Activated naive CD8-positive, alpha-beta T cell treated with anti-CD3 and anti-CD28 coated beads, Interleukin-2, amount 50 U/mL, for 24 hours (primary cell): ENCODE results near the gene GSTM3.
"Not testable (repeated sequence)": the region's sequence is repeated elsewhere in the genome, so short reads cannot be mapped to it uniquely, and the experiment has no call there.

ENCODE experiments used
- ATAC-seq: fragments of 150-1000 bp; cut with Tn5 transposase; one replicate; pipeline ENCODE4 v1.10.0; 2021
- DNase-seq: peaks from one replicate; pipeline ENCODE4 v3.0.0; 2021
- H3K27ac Mint-ChIP-seq: one replicate; pipeline ENCODE4 v1.8.0; 2021; ENCODE audit warnings: mild to moderate bottlenecking, mixed read lengths
- H3K27me3 Mint-ChIP-seq: one replicate; pipeline ENCODE4 v1.8.0; 2021; ENCODE audit warnings: mixed read lengths
- H3K36me3 Mint-ChIP-seq: one replicate; pipeline ENCODE4 v1.8.0; 2021; ENCODE audit warnings: low read depth, mixed read lengths
- H3K4me1 Mint-ChIP-seq: one replicate; pipeline ENCODE4 v1.8.0; 2021; ENCODE audit warnings: mixed read lengths
- H3K4me3 Mint-ChIP-seq: one replicate; pipeline ENCODE4 v1.8.0; 2021; ENCODE audit warnings: mild to moderate bottlenecking, moderate library complexity, mixed read lengths
- H3K9me3 Mint-ChIP-seq: one replicate; pipeline ENCODE4 v1.8.0; 2021; ENCODE audit warnings: mixed read lengths

Gene GSTM3

DNA sequence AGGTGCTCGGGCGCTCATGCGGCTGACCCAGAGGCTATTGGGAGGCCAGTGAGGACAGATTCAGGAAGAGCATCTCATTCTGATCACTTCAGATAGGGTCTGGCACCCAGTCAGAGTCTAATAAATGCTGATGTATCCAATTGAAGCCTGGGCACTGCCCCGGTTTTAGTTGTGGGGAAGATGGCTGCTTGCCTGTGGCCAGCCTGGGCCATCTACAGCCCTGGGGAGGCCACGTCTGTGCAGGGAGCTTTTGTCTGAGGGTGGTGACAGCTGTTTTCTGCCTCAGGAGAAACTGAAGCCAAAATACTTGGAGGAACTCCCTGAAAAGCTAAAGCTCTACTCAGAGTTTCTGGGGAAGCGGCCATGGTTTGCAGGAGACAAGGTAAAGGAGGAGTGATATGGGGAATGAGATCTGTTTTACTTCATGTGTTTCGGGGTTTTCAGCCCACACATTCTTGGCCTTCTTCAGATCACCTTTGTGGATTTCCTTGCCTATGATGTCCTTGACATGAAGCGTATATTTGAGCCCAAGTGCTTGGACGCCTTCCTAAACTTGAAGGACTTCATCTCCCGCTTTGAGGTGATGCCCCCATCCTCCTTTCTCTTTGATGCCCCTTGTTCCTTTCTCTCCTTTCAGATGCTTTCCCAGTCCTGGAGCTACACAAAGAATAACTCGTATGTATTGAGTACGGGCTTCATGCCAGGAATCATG is 26.0 kb downstream of the GSTM3 start:
- H3K4me3 Mint-ChIP-seq, result no peak overlapping the region
- H3K27me3 Mint-ChIP-seq, result peaks cover 19% of the 10 kb centered on the region
- H3K36me3 Mint-ChIP-seq, result no peaks in the 10 kb centered on the region
- H3K9me3 Mint-ChIP-seq, result no peaks in the 10 kb centered on the region
- no peak overlapping the region for H3K27ac Mint-ChIP-seq
- peaks cover 7% of the 10 kb centered on the region for H3K4me1 Mint-ChIP-seq
- DNase-seq (no peak), ATAC-seq (no peak)

DNA sequence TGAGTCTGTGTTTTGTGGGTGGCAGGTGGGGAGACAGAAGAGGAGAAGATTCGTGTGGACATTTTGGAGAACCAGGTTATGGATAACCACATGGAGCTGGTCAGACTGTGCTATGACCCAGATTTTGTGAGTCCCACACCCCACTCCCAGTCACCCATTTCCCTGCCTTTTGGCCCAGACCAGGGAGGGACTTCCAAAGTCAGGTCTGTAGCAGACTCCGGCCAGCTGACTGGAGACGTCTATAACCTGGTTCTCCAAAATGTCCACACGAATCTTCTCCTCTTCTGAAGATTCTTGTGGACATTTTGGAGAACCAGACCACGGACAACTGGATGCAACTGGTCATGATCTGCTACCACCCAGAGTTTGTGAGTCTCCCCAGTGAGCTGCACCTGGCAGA is 27.2 kb downstream of the GSTM3 start:
- Mint-ChIP-seq H3K36me3 (peaks cover 2% of the 10 kb centered on the region), H3K27ac (no peak overlapping the region), H3K27me3 (peaks cover 19% of the 10 kb centered on the region), H3K9me3 (peaks cover 7% of the 10 kb centered on the region), H3K4me1 (peaks cover 2% of the 10 kb centered on the region), H3K4me3 (no peak overlapping the region)
- no peak for DNase-seq
- no peak for ATAC-seq

DNA sequence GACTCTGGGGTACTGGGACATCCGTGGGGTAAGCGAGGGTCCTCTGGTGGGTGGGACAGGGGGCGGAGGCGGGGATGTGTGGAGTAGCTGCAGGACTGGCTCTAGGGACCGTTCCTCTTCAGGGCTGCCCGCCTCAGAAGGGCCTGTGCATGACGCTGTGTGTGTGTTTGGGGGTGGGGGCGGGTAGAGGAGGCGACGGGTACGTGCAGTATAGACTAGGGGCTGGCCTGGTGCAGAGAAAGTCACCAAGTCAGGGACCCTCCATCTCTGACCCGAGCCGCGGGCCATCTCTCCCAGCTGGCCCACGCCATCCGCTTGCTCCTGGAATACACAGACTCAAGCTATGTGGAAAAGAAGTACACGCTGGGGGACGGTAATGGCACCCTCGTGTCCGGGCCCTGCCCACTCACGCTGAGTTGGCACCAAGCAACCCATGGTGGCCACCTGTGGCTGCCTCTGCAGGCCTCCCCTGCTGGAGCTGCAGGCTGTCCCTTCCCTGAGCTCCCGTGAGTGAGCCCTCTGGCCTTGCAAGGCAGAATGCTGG is 28.4 kb downstream of the GSTM3 start:
- ATAC-seq (peak; percentile 16), DNase-seq (no peak)
- Mint-ChIP-seq H3K27ac (no peak overlapping the region), H3K9me3 (peaks cover 13% of the 10 kb centered on the region), H3K4me3 (peak overlapping the region; percentile 21), H3K4me1 (peaks cover 2% of the 10 kb centered on the region), H3K36me3 (peaks cover 7% of the 10 kb centered on the region), H3K27me3 (peaks cover 19% of the 10 kb centered on the region)

DNA sequence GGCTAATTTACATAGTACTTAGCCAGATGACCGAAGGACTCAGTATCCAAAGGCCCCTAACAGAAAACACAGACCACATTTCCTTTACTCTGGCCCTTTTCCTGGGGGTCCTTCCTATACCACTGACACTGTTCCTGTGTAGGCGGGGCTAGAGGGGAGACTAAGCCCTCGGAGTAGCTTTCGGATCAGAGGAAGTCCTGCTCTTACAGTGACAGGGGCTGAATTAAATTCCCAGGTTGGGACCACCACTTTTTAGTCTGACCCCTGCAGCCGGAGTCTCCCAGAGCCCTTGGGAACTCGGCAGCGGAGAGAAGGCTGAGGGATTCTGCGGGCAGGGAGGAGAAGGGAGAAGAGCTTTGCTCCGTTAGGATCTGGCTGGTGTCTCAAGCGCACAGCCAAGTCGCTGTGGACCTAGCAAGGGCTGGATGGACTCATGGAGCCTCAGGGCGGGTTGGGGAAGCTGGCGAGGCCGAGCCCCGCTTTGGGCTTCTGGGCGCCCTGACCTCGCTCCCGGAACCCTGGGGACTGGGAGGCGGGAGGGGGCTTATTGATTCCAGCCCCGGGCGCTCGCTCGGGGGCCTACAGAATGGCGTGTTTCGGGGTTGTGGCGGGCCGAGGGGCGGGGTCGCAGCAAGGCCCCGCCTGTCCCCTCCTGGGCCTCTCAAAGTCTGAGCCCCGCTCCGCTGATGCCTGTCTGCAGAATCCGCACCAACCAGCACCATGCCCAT is 29.1 kb downstream of the GSTM3 start, which contains the start of gene GSTM5:
Gene GSTM5 (plus strand): TSS at position 659 of the 728 bp plus-strand sequence. CDS start 62 bp downstream, at position 721.
- Mint-ChIP-seq H3K9me3 (peaks cover 13% of the 10 kb centered on the region), H3K4me3 (peak within 1 kb of the TSS; percentile 63), H3K27ac (peak within 1 kb of the TSS; percentile 65), H3K27me3 (peaks cover 19% of the 10 kb centered on the region)
- not testable (repeated sequence) for H3K36me3 Mint-ChIP-seq, DNase-seq, H3K4me1 Mint-ChIP-seq
- ATAC-seq, result peak; percentile 57

DNA sequence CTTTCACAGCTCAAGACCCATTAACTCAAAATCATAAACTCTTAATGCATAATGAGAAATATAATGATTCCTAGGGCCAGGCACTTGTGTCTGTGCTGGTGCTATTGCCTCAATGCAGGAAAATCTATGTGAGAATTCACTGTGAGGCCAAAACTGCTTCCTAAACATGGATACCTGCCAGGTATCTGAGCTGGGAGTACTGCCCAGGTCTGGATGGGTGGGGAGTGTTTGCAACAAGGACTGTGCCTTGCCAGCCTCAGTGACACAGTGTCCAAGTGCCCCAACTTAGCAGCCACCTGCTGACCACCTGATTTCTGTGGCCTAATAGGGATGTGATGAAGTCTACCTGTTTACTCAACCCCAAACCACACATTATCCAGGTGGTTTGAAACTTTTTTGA is 31.0 kb downstream of the GSTM3 start:
- H3K9me3 Mint-ChIP-seq, result peaks cover 13% of the 10 kb centered on the region
- not testable (repeated sequence) for H3K4me3 Mint-ChIP-seq, H3K36me3 Mint-ChIP-seq, H3K4me1 Mint-ChIP-seq, H3K27ac Mint-ChIP-seq, DNase-seq, ATAC-seq
- peaks cover 14% of the 10 kb centered on the region for H3K27me3 Mint-ChIP-seq

DNA sequence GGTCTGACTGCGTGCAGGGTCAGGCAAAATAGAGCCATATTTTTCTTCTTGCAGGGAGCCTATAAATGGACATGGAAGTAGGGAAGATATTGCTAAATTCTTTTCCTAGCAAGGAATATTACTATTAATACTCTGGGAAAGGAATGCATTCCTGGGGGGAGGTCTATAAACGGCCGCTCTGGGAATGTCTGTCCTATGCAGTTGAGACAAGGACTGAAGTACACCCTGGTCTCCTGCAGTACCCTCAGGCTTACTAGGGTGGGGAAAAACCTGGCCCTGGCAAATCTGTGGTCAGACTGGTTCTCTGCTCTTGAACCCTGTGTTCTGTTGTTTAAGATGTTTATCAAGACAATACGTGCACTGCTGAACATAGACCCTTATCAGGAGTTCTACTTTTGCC is 31.9 kb downstream of the GSTM3 start:
- not testable (repeated sequence) for ATAC-seq, H3K4me1 Mint-ChIP-seq

DNA sequence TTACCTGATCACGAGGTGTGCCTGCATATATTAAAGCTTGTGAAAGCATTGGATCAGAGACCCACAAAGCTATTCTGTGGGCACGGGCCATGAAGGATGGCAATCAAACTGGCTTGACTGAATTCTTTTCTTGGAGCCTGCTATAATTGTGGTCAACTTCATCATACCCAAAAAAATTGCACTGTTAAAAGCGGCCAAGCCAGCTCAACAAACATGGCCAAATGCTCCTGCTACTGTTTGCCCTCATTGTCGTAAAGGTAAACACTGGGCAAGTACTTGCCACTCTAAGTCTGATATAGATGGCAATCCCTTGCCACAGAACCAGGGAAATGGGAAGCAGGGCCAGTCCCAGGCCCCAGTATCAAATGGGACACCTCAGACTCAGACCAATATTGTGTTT is 35.4 kb downstream of the GSTM3 start:
- DNase-seq (no peak), ATAC-seq (no peak)
- Mint-ChIP-seq H3K36me3 (peaks cover 11% of the 10 kb centered on the region), H3K27me3 (no peaks in the 10 kb centered on the region), H3K9me3 (peaks cover 13% of the 10 kb centered on the region), H3K27ac (no peak overlapping the region), H3K4me1 (no peaks in the 10 kb centered on the region), H3K4me3 (no peak overlapping the region)

More for the DNA sequence above, 31.9 kb downstream of the GSTM3 start:
- peaks cover 13% of the 10 kb centered on the region for H3K9me3 Mint-ChIP-seq
- not testable (repeated sequence) for H3K27me3 Mint-ChIP-seq, H3K4me3 Mint-ChIP-seq, DNase-seq, H3K27ac Mint-ChIP-seq
- peaks cover 11% of the 10 kb centered on the region for H3K36me3 Mint-ChIP-seq

DNA sequence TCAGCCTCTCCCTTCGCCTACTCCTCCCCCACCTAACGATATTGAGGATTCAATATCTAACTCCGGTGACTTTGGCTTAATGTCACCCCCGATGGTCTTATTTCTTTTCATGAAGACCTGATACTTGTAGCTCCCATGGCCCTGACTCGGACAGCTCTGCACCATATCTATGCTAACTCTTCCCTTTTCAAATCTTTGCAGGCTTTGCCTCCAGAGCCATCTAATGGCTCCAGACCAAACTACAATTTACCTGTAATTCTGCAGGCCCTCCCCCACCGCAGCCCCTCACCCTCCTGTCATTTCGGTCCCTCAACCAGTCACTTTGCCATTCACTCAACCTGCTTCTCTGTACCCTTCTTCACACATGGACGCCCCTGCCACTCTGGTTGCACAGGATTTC is 36.7 kb downstream of the GSTM3 start:
- H3K27me3 Mint-ChIP-seq, result no peaks in the 10 kb centered on the region
- DNase-seq, result no peak
- H3K9me3 Mint-ChIP-seq, result peaks cover 9% of the 10 kb centered on the region
- no peaks in the 10 kb centered on the region for H3K4me1 Mint-ChIP-seq
- ATAC-seq, result no peak
- no peak overlapping the region for H3K27ac Mint-ChIP-seq
- peaks cover 10% of the 10 kb centered on the region for H3K36me3 Mint-ChIP-seq
- H3K4me3 Mint-ChIP-seq, result no peak overlapping the region

DNA sequence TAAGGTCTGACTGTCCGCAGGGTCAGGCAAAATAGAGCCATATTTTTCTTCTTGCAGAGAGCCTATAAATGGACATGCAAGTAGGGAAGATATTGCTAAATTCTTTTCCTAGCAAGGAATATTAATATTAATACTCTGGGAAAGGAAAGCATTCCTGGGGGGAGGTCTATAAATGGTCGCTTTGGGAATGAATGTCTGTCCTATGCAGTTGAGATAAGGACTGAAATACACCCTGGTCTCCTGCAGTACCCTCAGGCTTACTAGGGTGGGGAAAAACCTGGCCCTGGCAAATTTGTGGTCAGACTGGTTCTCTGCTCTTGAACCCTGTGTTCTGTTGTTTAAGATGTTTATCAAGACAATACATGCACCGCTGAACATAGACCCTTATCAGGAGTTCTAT is 37.9 kb downstream of the GSTM3 start:
- ATAC-seq, H3K36me3 Mint-ChIP-seq, H3K27me3 Mint-ChIP-seq, H3K27ac Mint-ChIP-seq, H3K9me3 Mint-ChIP-seq, H3K4me1 Mint-ChIP-seq, H3K4me3 Mint-ChIP-seq, DNase-seq: not testable (repeated sequence)

DNA sequence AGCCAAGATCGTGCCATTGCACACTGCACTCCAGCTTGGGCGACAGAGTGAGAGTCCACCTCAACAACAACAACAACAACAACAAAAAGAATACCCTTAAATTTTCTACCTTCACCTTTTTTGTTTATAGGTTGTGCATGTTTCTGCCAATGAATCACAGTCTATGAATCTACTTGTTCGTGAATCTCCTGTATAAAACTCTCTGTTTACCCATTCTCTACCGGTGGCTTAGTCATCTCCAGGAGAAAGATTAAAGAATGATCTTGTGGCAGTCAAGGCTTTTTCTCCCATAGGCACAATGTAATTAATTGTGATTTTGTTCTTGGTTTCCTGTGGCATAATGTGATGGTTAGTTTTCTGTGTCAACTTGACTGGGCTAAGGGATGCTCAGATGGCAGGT is 43.0 kb downstream of the GSTM3 start:
- not testable (repeated sequence) for H3K4me1 Mint-ChIP-seq, H3K36me3 Mint-ChIP-seq, H3K27me3 Mint-ChIP-seq, ATAC-seq, DNase-seq, H3K4me3 Mint-ChIP-seq, H3K27ac Mint-ChIP-seq, H3K9me3 Mint-ChIP-seq

DNA sequence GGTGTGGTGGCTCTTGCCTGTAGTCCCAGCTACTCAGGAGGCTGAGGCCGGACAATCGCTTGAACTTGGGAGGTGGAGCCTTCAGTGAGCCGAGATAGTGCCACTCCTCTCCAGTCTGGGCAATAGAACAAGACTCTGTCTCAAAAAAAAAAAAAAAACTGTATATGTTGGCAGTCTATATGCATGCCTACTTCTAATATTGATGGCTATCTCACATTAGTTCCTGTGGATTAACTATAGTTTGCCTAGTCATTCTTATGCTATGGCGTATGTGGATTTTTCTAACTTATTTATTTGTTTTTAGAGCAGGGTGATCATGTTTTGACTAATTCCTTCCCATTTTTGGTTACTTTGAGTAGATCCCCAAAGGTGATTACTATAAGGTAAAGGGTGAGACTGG is 43.8 kb downstream of the GSTM3 start:
- Mint-ChIP-seq H3K4me1 (no peaks in the 10 kb centered on the region), H3K9me3 (no peaks in the 10 kb centered on the region), H3K27ac (no peak overlapping the region), H3K36me3 (no peaks in the 10 kb centered on the region), H3K27me3 (no peaks in the 10 kb centered on the region), H3K4me3 (no peak overlapping the region)
- DNase-seq (no peak), ATAC-seq (no peak)

DNA sequence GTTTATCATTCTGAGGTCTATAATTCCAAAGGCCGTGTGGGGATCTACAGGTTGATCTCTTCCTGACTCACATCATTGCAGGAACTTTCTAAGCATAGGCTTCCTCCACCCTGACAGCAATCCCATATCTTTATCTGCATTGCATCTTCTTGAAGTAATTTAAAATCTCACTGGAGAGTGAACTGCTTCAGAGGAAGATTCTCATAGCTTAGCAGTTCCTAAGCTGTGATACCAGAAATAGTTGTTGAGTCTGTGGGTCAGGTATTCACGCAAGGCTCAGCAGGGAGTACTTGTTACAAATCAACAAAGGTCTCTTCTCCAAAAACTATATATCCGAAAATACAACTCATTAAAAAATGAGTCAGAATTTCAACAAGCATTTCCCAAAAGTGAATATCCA is 45.7 kb downstream of the GSTM3 start:
- H3K27ac Mint-ChIP-seq, DNase-seq, H3K9me3 Mint-ChIP-seq, ATAC-seq, H3K4me1 Mint-ChIP-seq, H3K27me3 Mint-ChIP-seq, H3K4me3 Mint-ChIP-seq, H3K36me3 Mint-ChIP-seq: not testable (repeated sequence)

DNA sequence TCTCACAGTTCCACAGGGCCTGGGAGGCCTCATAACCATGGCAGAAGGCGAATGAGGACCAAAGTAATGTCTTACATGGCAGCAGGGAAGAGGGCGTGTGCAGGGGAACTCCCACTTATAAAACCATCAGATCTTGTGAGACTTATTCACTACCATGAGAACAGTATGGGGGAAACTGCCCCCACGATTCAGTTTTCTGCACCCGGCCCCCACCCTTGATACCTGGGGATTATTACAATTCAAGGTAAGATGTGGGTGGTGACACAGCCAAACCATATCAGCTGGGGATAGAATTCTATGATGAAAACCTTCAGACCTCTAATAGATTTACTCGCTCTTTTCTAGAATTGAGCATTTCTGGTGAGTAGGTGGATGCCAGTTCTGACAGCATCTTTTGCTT is 46.4 kb downstream of the GSTM3 start:
- not testable (repeated sequence) for H3K27ac Mint-ChIP-seq, H3K36me3 Mint-ChIP-seq, H3K4me1 Mint-ChIP-seq, H3K27me3 Mint-ChIP-seq, ATAC-seq, H3K9me3 Mint-ChIP-seq, H3K4me3 Mint-ChIP-seq, DNase-seq

DNA sequence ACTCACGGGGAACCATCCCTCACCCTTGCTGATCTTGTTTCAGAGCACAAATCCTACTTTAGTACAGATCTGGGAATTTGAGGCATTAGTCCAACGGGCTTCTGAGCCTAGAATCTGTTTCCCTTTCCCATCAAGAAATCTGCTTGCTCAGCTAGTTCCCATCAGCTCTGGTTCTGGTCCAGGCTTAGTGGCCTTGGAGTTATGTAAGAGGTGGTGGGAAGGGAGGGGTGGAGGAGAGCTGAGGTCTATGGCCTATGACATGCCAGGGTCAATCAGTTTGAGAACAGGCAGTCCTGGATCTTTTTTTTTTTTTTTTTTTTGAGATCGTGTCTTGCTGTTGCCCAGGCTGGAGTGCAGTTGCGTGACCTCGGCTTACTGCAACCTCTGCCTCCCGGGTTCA is 49.1 kb downstream of the GSTM3 start:
- no peak for ATAC-seq
- Mint-ChIP-seq H3K4me3 (no peak overlapping the region), H3K4me1 (peaks cover 14% of the 10 kb centered on the region), H3K9me3 (no peaks in the 10 kb centered on the region), H3K27me3 (no peaks in the 10 kb centered on the region), H3K27ac (no peak overlapping the region), H3K36me3 (peaks cover 7% of the 10 kb centered on the region)
- DNase-seq, result no peak

DNA sequence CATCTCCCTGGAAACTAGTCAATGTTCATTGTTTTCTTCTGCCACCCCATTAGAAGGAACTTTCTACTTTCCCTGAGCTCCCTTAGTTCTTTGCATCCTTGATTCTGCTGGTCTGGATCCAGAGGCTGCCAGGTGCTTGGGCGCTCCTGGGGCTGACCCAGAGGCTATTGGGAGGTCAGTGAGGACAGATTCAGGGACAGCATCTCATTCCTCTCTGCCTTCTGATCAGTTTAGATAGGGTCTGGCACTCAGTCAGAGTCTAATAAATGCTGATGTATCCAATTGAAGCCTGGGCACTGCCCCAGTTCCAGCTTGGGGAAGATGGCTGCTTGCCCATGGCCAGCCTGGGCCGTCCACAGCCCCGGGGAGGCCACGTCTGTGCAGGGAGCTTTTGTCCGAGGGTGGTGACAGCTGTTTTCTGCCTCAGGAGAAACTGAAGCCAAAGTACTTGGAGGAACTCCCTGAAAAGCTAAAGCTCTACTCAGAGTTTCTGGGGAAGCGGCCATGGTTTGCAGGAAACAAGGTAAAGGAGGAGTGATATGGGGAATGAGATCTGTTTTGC is 50.9 kb downstream of the GSTM3 start:
- Mint-ChIP-seq H3K9me3 (no peaks in the 10 kb centered on the region), H3K4me1 (peaks cover 14% of the 10 kb centered on the region), H3K36me3 (peaks cover 7% of the 10 kb centered on the region), H3K27me3 (no peaks in the 10 kb centered on the region), H3K27ac (no peak overlapping the region), H3K4me3 (no peak overlapping the region)
- ATAC-seq (no peak), DNase-seq (no peak)
